ENCODE data around the gene SIGLEC10.
"Not testable (repeated sequence)": the region's sequence is repeated elsewhere in the genome, so short reads cannot be mapped to it uniquely, and the experiment has no call there.

The SIGLEC10 gene

DNA sequence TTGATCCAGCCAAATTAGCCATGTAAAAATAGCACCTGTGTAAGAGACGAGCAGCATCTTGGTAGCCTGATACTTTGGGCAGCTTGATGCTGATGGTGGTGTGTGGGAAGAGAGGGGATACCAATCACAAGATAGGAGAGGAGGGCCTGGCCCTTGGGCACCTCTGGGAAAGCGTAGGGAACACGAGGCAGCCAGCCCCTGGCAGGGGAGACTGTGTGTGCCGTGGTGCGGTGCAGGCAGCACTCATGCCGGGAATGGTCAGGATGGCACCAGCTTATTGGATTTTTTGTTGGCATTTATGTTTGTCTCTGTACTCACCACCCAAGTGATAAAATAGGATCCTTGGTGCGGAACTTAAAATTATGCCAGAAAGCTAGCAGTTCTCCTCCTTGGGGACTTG lies 30.6 kb upstream of the SIGLEC10 start:
- H3K27me3 ChIP-seq (ENCODE audit: insufficient read depth, low read length, poor library complexity), result peaks cover 22% of the 10 kb centered on the region
- H3K79me2 ChIP-seq (ENCODE audit: insufficient read depth, low read length), result no peaks in the 10 kb centered on the region
- no peak for TF ChIP-seq CTCF (IDR thresholded peaks at IDR 0.05; ENCODE audit: borderline replicate concordance, extremely low read depth, low read length, poor library complexity, severe bottlenecking)
- no peak for TF ChIP-seq EZH2 (IDR thresholded peaks at IDR 0.05; ENCODE audit: borderline replicate concordance, low read depth, low read length, severe bottlenecking)
- H3K9ac ChIP-seq (ENCODE audit: low read depth, low read length), result no peak overlapping the region
- DNase-seq (no peak), ATAC-seq (ENCODE audit: insufficient read depth, low read depth) (no peak)
- no peaks in the 10 kb centered on the region for H3K36me3 ChIP-seq (ENCODE audit: insufficient read depth, low read length)
- peaks cover 9% of the 10 kb centered on the region for H3K4me1 ChIP-seq (ENCODE audit: insufficient read depth, low read length)
- no peaks in the 10 kb centered on the region; the same call in 1 of the 2 replicates for H4K20me1 ChIP-seq (ENCODE audit: insufficient read depth, low read length)
- H3K27ac ChIP-seq (ENCODE audit: low read length), result no peak overlapping the region
- H3K4me2 ChIP-seq (ENCODE audit: insufficient read depth, low read length), result peak overlapping the region; percentile 41; the same call in 1 of the 2 replicates
- H3K9me3 ChIP-seq (ENCODE audit: insufficient read depth, low read length, severe bottlenecking), result no peaks in the 10 kb centered on the region
- H2AFZ ChIP-seq (ENCODE audit: low read depth, low read length), result no peak overlapping the region
- H3K4me3 ChIP-seq (ENCODE audit: low read depth in 1 of 2, low read length in 2 of 2), result no peak overlapping the region

DNA sequence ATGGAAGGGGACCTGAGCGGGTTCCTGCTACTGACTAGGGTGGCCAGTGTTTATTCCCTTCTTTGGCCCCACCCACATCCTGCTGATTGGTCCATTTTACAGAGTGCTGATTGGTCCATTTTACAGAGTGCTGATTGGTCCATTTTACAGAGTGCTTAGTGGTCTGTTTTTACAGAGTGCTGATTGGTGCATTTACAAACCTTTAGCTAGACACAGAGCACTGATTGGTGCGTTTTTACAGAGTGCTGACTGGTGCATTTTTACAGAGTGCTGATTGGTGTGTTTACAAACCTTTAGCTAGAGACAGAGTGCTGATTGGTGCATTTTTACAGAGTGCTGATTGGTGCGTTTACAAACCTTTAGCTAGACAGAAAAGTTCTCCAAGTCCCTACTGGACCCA lies 30.1 kb upstream of the SIGLEC10 start:
- H3K4me2 ChIP-seq (ENCODE audit: insufficient read depth, low read length); H2AFZ ChIP-seq (ENCODE audit: low read depth, low read length); H3K9ac ChIP-seq (ENCODE audit: low read depth, low read length); H4K20me1 ChIP-seq (ENCODE audit: insufficient read depth, low read length); H3K4me1 ChIP-seq (ENCODE audit: insufficient read depth, low read length); H3K79me2 ChIP-seq (ENCODE audit: insufficient read depth, low read length); ATAC-seq (ENCODE audit: insufficient read depth, low read depth); H3K36me3 ChIP-seq (ENCODE audit: insufficient read depth, low read length); H3K27ac ChIP-seq (ENCODE audit: low read length); H3K4me3 ChIP-seq (ENCODE audit: low read depth in 1 of 2, low read length in 2 of 2); H3K9me3 ChIP-seq (ENCODE audit: insufficient read depth, low read length, severe bottlenecking); DNase-seq: not testable (repeated sequence)
- peaks cover 23% of the 10 kb centered on the region for H3K27me3 ChIP-seq (ENCODE audit: insufficient read depth, low read length, poor library complexity)

DNA sequence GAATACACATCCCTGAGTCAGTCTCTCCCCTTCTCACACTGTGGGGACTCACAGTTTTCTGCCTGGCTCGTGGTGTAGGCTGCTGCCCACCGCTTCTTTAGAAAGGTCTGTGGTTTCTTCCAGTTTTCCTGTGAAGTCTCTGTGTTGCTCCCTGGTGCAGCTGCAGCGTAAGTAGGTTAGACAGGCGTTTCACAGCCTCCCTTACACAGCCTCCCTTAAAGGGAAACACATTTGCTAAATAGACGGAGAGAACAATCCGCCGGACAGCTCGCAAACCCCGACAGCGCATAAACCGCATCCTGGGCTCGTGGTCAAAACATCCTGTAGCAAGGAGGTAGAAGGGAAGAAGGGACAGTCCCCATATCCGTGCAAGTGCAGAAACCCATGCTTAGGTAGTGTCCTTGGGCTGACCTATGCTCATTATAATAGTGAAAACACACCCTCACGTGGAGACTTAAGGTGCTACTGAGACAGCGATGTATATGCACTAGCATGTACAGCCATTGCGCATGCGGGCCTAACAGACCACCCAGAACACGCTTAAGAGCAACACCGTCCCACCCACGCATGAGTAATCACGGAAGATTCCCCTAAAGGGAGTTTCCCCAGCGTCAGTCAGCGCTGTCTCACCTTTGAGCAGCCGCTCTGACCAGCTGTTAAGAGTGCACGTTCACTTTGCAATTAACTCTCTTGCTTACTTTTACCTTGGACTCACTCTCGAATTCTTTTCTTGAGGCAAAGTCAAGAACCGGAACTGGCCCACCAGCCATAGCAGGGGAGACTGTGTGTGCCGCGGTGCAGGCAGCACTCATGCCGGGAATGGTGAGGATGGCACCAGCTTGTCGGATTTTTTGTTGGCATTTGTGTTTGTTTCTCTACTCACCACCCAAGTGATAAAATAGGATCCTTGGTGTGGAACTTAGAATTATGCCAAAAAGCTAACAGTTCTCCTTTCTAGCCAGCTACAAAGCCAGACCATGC lies 24.3 kb upstream of the SIGLEC10 start:
- DNase-seq, result peak; percentile 73
- H4K20me1 ChIP-seq (ENCODE audit: insufficient read depth, low read length), result peaks cover 9% of the 10 kb centered on the region
- H3K79me2 ChIP-seq (ENCODE audit: insufficient read depth, low read length), result no peaks in the 10 kb centered on the region
- peak overlapping the region; percentile 61 for H3K4me2 ChIP-seq (ENCODE audit: insufficient read depth, low read length)
- H3K4me3 ChIP-seq (ENCODE audit: low read depth in 1 of 2, low read length in 2 of 2), result peak overlapping the region in 1 of 2 experiments; percentile 43; a peak in 2 of 4 replicates
- peak; percentile 95 for ATAC-seq (ENCODE audit: insufficient read depth, low read depth)
- TF ChIP-seq CTCF (IDR thresholded peaks at IDR 0.05; ENCODE audit: borderline replicate concordance, extremely low read depth, low read length, poor library complexity, severe bottlenecking), result peak; percentile 20
- TF ChIP-seq EZH2 (IDR thresholded peaks at IDR 0.05; ENCODE audit: borderline replicate concordance, low read depth, low read length, severe bottlenecking), result peak; percentile 24
- no peaks in the 10 kb centered on the region for H3K9me3 ChIP-seq (ENCODE audit: insufficient read depth, low read length, severe bottlenecking)
- no peak overlapping the region for H2AFZ ChIP-seq (ENCODE audit: low read depth, low read length)
- no peak overlapping the region for H3K27ac ChIP-seq (ENCODE audit: low read length)
- H3K36me3 ChIP-seq (ENCODE audit: insufficient read depth, low read length), result no peaks in the 10 kb centered on the region
- 0 out of 2 replicates have a peak overlapping the region, but pooled peaks have one; percentile 17 for H3K9ac ChIP-seq (ENCODE audit: low read depth, low read length)
- peaks cover 32% of the 10 kb centered on the region for H3K27me3 ChIP-seq (ENCODE audit: insufficient read depth, low read length, poor library complexity)
- H3K4me1 ChIP-seq (ENCODE audit: insufficient read depth, low read length), result peaks cover 23% of the 10 kb centered on the region

DNA sequence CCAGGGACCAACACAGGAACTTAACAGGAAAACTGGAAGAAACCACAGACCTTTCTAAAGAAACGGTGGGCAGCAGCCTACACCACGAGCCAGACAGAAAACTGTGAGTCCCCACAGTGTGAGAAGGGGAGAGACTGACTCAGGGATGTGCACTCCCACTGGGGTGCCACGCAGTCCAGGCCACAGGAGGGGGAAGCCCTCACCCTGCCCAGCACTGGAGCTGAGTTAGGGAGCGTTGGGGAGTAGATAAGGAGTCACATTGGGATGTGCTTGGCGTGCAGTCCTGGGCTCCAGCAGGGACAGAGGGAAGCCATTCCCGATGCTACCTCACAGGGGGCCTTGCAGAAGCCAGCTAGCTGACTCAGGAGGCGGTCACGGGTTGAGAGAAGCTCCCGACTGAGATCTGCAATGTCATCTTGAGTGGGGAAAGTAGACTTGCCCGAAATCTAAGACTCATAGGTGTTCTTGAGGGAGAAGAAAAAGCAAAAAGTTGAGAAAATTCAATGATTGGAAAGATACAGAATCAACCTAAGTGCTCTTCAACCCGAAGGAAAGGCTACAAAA lies 23.5 kb upstream of the SIGLEC10 start:
- H3K27me3 ChIP-seq (ENCODE audit: insufficient read depth, low read length, poor library complexity), result peaks cover 32% of the 10 kb centered on the region
- DNase-seq (no peak), ATAC-seq (ENCODE audit: insufficient read depth, low read depth) (peak; percentile 18; the same call in 1 of the 3 replicates)
- H3K79me2 ChIP-seq (ENCODE audit: insufficient read depth, low read length), result no peaks in the 10 kb centered on the region
- peak overlapping the region in 1 of 2 experiments; percentile 43; a peak in 2 of 4 replicates for H3K4me3 ChIP-seq (ENCODE audit: low read depth in 1 of 2, low read length in 2 of 2)
- TF ChIP-seq CTCF (IDR thresholded peaks at IDR 0.05; ENCODE audit: borderline replicate concordance, extremely low read depth, low read length, poor library complexity, severe bottlenecking) (no peak), EZH2 (IDR thresholded peaks at IDR 0.05; ENCODE audit: borderline replicate concordance, low read depth, low read length, severe bottlenecking) (no peak)
- no peak overlapping the region for H2AFZ ChIP-seq (ENCODE audit: low read depth, low read length)
- peak overlapping the region; percentile 17; the same call in 1 of the 2 replicates for H3K9ac ChIP-seq (ENCODE audit: low read depth, low read length)
- H3K36me3 ChIP-seq (ENCODE audit: insufficient read depth, low read length), result no peaks in the 10 kb centered on the region
- no peaks in the 10 kb centered on the region for H3K9me3 ChIP-seq (ENCODE audit: insufficient read depth, low read length, severe bottlenecking)
- H3K27ac ChIP-seq (ENCODE audit: low read length), result no peak overlapping the region
- H3K4me2 ChIP-seq (ENCODE audit: insufficient read depth, low read length), result peak overlapping the region; percentile 61
- H3K4me1 ChIP-seq (ENCODE audit: insufficient read depth, low read length), result peaks cover 23% of the 10 kb centered on the region
- H4K20me1 ChIP-seq (ENCODE audit: insufficient read depth, low read length), result peaks cover 9% of the 10 kb centered on the region

Measured in DND-41 (cell line).